ENCODE data around the gene EPOP.

Gene EPOP

DNA sequence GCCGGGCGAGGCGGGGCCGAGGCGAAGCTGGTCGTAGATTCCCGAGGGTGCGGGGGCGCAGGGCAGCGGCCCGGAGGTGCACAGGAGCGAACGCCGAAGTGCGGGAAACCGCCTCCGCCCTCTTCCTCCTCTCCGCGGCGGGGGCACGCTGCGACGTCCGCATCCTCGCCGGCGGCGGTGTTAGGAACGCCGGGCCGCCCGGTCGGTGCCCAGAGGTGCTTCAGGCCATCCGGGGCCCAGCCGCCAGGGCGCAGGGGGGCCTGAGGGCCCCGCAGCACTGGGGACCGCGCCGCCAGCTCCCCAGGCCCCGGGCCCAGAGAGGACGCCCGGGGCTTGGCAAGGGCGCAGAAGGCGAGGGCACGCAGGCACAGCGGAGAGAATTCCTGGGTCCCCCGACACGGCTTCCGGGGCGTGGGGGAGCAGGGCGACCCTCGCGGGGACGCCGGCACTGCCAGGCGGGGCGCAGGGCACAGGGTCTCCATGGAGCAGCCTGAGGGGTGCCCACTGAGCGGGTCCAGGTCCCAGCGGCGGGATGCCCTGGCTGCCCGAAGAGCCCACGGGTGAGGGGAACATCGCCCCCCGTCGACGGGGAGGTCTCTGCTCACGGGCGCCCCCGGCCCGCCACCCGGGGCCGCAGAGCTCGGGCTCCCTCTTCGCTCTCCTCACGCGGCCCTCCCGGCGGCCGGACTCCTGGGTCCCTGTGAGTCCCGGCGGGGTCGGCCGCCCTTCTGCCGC lies 576 bp downstream of the EPOP start:
- H2AFZ ChIP-seq (ENCODE audit: low read depth, low read length), result no peak overlapping the region
- peaks cover 12% of the 10 kb centered on the region for H3K79me2 ChIP-seq (ENCODE audit: low read length)
- peaks cover 11% of the 10 kb centered on the region for H3K27me3 ChIP-seq (ENCODE audit: low read depth, low read length)
- no peaks in the 10 kb centered on the region for H3K9me3 ChIP-seq (ENCODE audit: insufficient read depth, low read length)
- H3K36me3 ChIP-seq (replicated peaks; ENCODE audit: low read depth, low read length), result peaks cover 3% of the 10 kb centered on the region
- peak overlapping the region; percentile 53 for H3K27ac ChIP-seq (ENCODE audit: low read length)
- H3K9ac ChIP-seq (ENCODE audit: low read length), result peak overlapping the region; percentile 89
- TF ChIP-seq, protein P1, sequence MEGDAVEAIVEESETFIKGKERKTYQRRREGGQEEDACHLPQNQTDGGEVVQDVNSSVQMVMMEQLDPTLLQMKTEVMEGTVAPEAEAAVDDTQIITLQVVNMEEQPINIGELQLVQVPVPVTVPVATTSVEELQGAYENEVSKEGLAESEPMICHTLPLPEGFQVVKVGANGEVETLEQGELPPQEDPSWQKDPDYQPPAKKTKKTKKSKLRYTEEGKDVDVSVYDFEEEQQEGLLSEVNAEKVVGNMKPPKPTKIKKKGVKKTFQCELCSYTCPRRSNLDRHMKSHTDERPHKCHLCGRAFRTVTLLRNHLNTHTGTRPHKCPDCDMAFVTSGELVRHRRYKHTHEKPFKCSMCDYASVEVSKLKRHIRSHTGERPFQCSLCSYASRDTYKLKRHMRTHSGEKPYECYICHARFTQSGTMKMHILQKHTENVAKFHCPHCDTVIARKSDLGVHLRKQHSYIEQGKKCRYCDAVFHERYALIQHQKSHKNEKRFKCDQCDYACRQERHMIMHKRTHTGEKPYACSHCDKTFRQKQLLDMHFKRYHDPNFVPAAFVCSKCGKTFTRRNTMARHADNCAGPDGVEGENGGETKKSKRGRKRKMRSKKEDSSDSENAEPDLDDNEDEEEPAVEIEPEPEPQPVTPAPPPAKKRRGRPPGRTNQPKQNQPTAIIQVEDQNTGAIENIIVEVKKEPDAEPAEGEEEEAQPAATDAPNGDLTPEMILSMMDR (IDR thresholded peaks at IDR 0.05; ENCODE audit: low read depth, low read length), result peak; percentile 30; the same call in 1 of the 2 replicates
- TF ChIP-seq EZH2phosphoT487 (IDR thresholded peaks at IDR 0.05; ENCODE audit: low read depth), result no peak
- H3K4me3 ChIP-seq (ENCODE audit: low read length), result peak overlapping the region; percentile 94
- peak overlapping the region; percentile 90 for H3K4me2 ChIP-seq (ENCODE audit: low read length)
- H4K20me1 ChIP-seq (ENCODE audit: insufficient read depth, low read length), result peaks cover 14% of the 10 kb centered on the region; the same call in 1 of the 2 replicates
- peaks cover 39% of the 10 kb centered on the region for H3K4me1 ChIP-seq (ENCODE audit: low read length)

DNA sequence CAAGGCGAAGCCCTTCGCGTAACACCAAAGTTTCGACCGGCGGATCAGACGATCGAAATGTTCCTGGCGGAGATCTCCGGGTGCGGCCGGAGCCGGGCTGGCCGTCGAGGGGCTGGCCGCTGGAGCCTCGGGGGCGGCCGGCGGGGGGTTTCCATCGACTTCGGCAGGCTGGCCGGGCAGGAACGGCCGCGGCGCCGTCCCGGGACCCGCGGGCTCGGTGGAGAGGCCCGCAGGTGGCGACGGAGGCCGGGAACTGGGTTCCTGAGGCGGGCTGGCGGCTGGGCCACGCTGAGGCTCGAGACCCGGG lies 1.1 kb downstream of the EPOP start:
- Histone ChIP-seq H4K20me1 (ENCODE audit: insufficient read depth, low read length) (peaks cover 14% of the 10 kb centered on the region; the same call in 1 of the 2 replicates), H3K9ac (ENCODE audit: low read length) (peak overlapping the region; percentile 89; the same call in 1 of the 2 replicates), H3K27me3 (ENCODE audit: low read depth, low read length) (peaks cover 16% of the 10 kb centered on the region), H3K27ac (ENCODE audit: low read length) (no peak overlapping the region), H3K79me2 (ENCODE audit: low read length) (peaks cover 12% of the 10 kb centered on the region), H3K4me3 (ENCODE audit: low read length) (peak overlapping the region; percentile 94), H3K4me1 (ENCODE audit: low read length) (peaks cover 39% of the 10 kb centered on the region), H3K4me2 (ENCODE audit: low read length) (peak overlapping the region; percentile 90), H3K9me3 (ENCODE audit: insufficient read depth, low read length) (no peaks in the 10 kb centered on the region), H3K36me3 (replicated peaks; ENCODE audit: low read depth, low read length) (peaks cover 3% of the 10 kb centered on the region), H2AFZ (ENCODE audit: low read depth, low read length) (no peak overlapping the region)
- no peak for TF ChIP-seq EZH2phosphoT487 (IDR thresholded peaks at IDR 0.05; ENCODE audit: low read depth)
- TF ChIP-seq, protein P1 (IDR thresholded peaks at IDR 0.05; ENCODE audit: low read depth, low read length), result no peak

DNA sequence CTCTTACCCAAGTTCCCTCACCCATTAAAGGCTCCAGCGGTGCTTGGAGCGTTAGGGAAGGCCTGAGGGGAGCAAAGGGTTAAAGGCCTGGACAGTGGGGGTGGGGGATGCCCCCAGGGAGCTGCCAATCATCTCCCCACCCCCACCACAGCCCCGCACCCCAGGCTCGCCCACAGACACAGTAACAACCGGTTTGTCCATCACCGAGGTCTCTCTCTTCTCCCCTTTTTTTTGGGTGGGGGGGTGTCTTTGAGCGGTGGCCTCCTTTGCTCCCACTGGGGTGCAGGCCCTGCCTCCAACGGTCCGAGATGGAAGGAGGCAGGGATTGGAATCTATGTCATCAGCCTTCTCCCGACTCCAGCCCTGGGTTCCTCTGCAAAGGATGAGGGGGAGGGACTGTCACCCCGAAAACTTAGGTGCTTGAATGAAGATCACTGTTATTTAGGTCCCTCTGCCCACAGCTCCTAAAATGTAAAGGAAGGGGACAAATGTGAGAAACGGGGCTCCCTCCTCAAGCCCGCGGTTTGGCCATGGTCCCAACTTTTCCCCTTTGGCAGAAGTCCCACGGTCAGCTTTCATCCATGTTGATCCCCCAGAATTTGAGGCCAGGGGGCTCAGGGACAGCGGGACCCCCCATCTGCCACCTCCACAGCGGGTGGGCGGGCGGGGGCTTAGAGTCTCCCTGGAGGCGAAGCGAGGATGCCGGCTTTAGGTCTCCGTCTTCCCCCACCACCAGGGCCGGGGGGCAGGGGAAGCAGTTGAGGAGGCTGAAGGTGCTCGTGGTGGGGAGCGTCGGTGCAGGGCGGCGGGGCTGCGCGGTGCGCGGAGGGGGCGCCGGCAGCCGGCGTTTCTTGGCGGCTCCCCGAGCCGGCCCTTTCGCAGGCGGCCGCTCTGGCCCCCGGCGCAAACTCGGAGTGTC lies 1.7 kb downstream of the EPOP start:
- TF ChIP-seq, protein P1 (IDR thresholded peaks at IDR 0.05; ENCODE audit: low read depth, low read length), result no peak
- TF ChIP-seq EZH2phosphoT487 (IDR thresholded peaks at IDR 0.05; ENCODE audit: low read depth), result no peak
- Histone ChIP-seq H3K9ac (ENCODE audit: low read length) (no peak overlapping the region), H3K4me2 (ENCODE audit: low read length) (peak overlapping the region; percentile 90), H3K79me2 (ENCODE audit: low read length) (peaks cover 12% of the 10 kb centered on the region), H3K4me1 (ENCODE audit: low read length) (peaks cover 34% of the 10 kb centered on the region), H3K36me3 (replicated peaks; ENCODE audit: low read depth, low read length) (peaks cover 3% of the 10 kb centered on the region), H3K27ac (ENCODE audit: low read length) (no peak overlapping the region), H3K4me3 (ENCODE audit: low read length) (peak overlapping the region; percentile 94), H4K20me1 (ENCODE audit: insufficient read depth, low read length) (peaks cover 14% of the 10 kb centered on the region; the same call in 1 of the 2 replicates), H3K9me3 (ENCODE audit: insufficient read depth, low read length) (no peaks in the 10 kb centered on the region), H3K27me3 (ENCODE audit: low read depth, low read length) (peaks cover 21% of the 10 kb centered on the region), H2AFZ (ENCODE audit: low read depth, low read length) (no peak overlapping the region)

Measured in OCI-LY3 (cell line).